Measurements from ENCODE around the gene TUBGCP6. TPM values are rescaled to one million over a fixed set of nuclear protein-coding genes. Genes with fewer than 3 reads are reported as not detected.

Gene TUBGCP6
- total and polyA plus RNA-seq, 2 experiments from 2014 or later, result 32.6 to 46.1 TPM

DNA sequence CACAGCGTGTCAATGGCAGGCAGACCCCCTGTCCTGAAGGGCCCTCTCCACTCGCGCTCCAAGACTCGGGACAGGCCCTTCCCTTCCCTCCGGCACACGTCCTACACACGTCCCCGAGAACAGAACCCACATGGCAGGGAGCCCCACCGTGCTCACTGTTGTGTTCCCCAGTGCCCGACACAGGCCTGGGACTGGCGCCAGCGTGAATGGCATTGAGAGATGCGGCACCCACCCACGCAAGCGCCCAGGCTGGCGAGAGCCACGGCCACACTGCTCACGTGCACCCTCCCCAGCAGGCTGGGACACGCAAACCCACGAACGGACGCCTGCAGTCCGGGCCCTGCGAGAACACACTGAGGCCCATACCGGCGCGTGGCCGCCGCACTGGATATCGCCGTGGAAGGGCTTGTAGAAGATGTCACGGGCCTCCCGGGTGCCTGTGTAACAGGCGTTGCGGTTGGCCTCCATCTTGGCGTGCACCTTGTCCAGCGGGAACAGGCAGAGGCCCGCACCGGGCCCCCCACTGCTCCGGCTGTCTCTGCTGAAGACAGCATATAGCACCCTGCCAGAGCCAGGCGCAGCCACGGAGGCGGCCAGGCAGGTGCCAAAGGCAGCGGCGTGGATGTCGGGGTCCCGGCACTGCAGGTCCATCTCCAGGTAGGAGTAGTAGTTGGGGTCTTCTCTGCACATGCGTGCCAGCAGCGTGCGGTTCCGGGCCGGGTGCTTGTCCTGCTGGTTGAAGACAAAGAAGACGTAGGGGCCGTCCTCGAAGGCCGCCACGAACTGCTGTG lies 44.5 kb upstream of the TUBGCP6 start:
- Histone ChIP-seq H3K36me3 (peaks cover 30% of the 10 kb centered on the region), H3K9me3 (ENCODE audit: low read depth) (no peaks in the 10 kb centered on the region), H3K4me3 (no peak overlapping the region), H3K4me1 (ENCODE audit: low read depth) (peaks cover 15% of the 10 kb centered on the region), H3K27ac (no peak overlapping the region), H3K27me3 (no peaks in the 10 kb centered on the region)
- TF ChIP-seq, protein P1, sequence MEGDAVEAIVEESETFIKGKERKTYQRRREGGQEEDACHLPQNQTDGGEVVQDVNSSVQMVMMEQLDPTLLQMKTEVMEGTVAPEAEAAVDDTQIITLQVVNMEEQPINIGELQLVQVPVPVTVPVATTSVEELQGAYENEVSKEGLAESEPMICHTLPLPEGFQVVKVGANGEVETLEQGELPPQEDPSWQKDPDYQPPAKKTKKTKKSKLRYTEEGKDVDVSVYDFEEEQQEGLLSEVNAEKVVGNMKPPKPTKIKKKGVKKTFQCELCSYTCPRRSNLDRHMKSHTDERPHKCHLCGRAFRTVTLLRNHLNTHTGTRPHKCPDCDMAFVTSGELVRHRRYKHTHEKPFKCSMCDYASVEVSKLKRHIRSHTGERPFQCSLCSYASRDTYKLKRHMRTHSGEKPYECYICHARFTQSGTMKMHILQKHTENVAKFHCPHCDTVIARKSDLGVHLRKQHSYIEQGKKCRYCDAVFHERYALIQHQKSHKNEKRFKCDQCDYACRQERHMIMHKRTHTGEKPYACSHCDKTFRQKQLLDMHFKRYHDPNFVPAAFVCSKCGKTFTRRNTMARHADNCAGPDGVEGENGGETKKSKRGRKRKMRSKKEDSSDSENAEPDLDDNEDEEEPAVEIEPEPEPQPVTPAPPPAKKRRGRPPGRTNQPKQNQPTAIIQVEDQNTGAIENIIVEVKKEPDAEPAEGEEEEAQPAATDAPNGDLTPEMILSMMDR (IDR thresholded peaks at IDR 0.05; ENCODE audit: low read depth, low read length), result no peak
- DNase-seq (ENCODE audit: low read depth in 1 of 2, low spot score in 1 of 2), result no peak

DNA sequence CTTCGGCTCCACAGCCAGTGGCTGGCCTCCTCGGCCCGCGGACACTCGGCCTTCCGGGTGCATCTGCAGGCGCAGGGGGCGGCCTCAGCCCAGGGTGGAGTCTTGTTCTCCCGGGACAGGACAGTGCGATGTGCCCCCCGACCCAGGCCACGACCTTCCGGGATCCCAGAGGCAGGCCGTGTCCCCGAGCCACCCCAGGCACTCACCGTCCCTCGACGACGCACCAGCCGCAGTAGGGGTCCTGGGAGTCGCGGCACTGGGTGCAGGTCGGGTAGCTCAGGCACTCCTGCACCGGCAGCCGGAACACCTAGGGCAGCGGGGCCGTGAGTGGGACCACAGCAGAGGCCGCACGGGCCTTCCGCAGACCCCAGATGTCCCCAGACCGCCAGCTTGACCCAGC lies 42.9 kb upstream of the TUBGCP6 start:
- TF ChIP-seq, protein P1 (IDR thresholded peaks at IDR 0.05; ENCODE audit: low read depth, low read length), result no peak
- Histone ChIP-seq H3K4me3 (no peak overlapping the region), H3K36me3 (peaks cover 38% of the 10 kb centered on the region), H3K27ac (no peak overlapping the region), H3K27me3 (no peaks in the 10 kb centered on the region), H3K9me3 (ENCODE audit: low read depth) (no peaks in the 10 kb centered on the region), H3K4me1 (ENCODE audit: low read depth) (peaks cover 3% of the 10 kb centered on the region)
- DNase-seq (ENCODE audit: low read depth in 1 of 2, low spot score in 1 of 2), result no peak

DNA sequence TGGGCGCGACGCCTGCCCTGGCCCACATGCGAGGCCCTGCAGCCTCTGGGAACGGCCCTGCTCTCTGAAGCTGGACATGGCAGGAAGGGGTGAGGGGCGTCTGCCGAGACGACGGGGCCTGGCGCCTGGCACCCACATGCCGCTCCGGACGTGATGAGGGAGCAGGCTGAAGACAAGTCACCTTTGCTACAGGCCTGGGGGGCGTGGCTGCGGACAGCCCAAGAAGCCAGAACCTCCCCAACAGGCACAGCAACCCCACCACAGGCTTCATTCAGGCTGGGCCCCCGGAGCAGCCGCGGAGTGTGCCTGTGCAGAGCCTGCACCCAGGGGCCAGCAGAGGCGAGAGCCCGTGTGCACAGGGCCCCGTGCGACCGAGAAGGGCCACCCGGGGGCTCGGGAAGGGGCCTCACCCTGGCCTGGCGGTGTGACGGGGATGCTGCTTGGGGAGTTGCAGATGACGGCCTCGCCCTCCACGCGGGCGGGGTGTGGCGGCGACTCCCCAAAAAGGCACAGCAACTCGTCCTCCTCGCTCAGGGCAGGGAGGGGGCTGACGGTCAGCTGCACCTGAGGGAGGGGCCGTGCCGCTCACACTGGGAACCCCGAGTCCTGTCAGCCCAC lies 42.0 kb upstream of the TUBGCP6 start:
- DNase-seq (ENCODE audit: low read depth in 1 of 2, low spot score in 1 of 2), result no peak
- TF ChIP-seq, protein P1 (IDR thresholded peaks at IDR 0.05; ENCODE audit: low read depth, low read length), result no peak
- H3K4me1 ChIP-seq (ENCODE audit: low read depth), result no peaks in the 10 kb centered on the region
- no peak overlapping the region for H3K4me3 ChIP-seq
- H3K27me3 ChIP-seq, result no peaks in the 10 kb centered on the region
- peaks cover 46% of the 10 kb centered on the region for H3K36me3 ChIP-seq
- H3K27ac ChIP-seq, result no peak overlapping the region
- no peaks in the 10 kb centered on the region for H3K9me3 ChIP-seq (ENCODE audit: low read depth)

DNA sequence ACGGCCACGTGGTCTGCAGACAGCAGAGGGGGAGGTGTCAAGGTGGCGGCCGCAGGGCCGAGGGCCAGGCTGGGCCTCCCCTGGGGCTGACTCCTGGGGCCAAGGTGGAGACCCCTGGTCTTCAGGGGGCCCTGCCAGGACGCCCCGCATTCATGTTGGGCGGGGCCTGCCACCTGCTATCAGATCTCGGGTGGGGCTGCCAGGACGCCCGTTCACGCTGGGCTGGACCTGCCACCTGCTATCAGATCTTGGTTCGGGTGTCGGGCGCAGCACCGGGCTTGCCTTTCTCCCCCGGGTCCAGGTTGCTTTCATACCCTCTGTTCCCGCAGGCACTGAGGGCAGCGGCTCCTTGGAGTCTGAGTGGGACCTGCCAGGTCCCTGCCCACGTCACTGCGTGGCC lies 41.5 kb upstream of the TUBGCP6 start:
- no peak overlapping the region for H3K27ac ChIP-seq
- no peaks in the 10 kb centered on the region for H3K4me1 ChIP-seq (ENCODE audit: low read depth)
- H3K27me3 ChIP-seq, result no peaks in the 10 kb centered on the region
- H3K4me3 ChIP-seq, result no peak overlapping the region
- TF ChIP-seq, protein P1 (IDR thresholded peaks at IDR 0.05; ENCODE audit: low read depth, low read length), result no peak
- no peak for DNase-seq (ENCODE audit: low read depth in 1 of 2, low spot score in 1 of 2)
- peaks cover 50% of the 10 kb centered on the region for H3K36me3 ChIP-seq
- H3K9me3 ChIP-seq (ENCODE audit: low read depth), result no peaks in the 10 kb centered on the region

DNA sequence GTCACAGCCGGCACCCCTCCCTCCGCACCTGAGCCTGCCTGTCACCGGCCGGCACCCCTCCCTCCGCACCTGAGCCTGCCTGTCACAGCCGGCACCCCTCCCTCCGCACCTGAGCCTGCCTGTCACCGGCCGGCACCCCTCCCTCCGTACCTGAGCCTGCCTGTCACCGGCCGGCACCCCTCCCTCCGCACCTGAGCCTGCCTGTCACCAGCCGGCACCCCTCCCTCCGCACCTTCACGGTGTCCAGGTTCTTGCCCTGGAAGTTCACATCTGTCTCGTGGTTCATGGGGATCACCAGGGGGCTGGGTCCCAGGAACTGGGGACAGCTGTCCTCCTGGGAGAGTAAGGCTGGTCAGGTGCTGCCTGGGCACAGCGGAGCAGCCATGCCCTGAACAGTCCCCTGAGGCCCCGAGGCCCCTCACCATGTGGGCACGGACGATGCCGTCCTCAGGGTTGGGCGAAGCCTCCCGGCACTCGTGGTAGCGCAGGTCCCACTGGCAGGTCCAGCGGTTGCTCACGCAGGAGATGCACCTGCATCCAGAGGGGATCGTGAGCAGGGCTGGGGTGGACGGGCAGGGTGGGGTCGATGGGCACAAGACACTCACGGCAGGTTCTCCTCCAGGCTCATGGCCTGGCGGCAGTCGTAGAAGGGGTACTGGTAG lies 40.9 kb upstream of the TUBGCP6 start:
- Histone ChIP-seq H3K36me3 (peaks cover 55% of the 10 kb centered on the region), H3K4me1 (ENCODE audit: low read depth) (no peaks in the 10 kb centered on the region), H3K27ac (no peak overlapping the region), H3K4me3 (no peak overlapping the region), H3K9me3 (ENCODE audit: low read depth) (no peaks in the 10 kb centered on the region), H3K27me3 (no peaks in the 10 kb centered on the region)
- no peak for DNase-seq (ENCODE audit: low read depth in 1 of 2, low spot score in 1 of 2)
- TF ChIP-seq, protein P1 (IDR thresholded peaks at IDR 0.05; ENCODE audit: low read depth, low read length), result no peak

Measured in cardiac muscle cell (in vitro differentiated cells and primary cell).